Activated CD4-positive, alpha-beta T cell treated with anti-CD3 and anti-CD28 coated beads, Interleukin-2, amount 50 U/mL, for 4 hours (primary cell): ENCODE results near the gene P2RX3.

ENCODE experiments used
- DNase-seq, 2 experiments: peaks; one replicate each; pipeline ENCODE4 v3.0.0-alpha.2; 2020

Gene P2RX3

DNA sequence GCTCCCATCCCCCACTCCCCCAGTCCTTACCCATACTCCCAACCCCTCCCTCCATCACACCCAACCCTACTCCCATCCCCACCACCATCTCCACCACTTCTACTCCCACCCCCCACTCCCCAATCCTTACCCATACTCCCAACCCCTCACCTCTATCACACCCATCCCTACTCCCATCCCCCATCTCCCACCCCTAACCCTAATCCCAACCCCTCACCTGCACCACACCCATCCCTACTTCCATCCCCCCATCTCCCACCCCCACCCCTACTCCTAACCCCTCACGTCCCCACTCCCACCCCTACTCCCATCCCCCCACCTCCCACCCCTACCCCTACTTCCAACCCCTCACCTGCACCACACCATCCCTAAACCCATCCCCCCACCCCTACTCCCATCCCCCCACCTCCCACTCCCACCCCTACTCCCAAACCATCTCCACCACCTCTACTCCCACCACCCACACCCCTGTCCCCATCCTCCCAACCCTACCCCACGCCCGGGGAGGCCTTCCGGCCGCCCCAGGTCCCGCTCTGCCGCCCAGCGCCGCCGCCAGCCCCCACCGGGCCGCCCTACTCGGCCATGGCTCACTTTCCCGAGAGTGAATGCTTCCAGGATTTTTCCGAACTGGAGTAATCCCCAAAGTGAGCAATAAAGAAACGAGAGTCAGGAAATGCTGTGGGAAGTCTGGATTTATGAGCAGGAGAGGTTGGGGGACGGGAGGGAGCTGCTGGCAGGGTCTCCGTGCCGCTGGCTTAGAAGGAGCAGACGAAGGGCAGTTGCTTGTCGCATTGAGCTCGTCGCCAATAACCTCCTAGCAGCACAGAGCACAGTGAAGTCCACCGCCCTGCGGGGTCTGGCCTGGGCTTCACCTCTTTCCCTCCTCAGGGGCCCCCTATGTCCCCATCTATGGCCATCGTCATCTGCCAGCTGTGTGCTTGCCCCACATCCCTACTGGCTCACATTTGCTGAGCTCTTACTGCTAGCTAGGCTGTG lies 38.2 kb downstream of the P2RX3 start:
- DNase-seq: no peak

- no peak for DNase-seq
Measured at GRCh38 chr11:57377107-57377506, 39.0 kb downstream of the P2RX3 start.

DNA sequence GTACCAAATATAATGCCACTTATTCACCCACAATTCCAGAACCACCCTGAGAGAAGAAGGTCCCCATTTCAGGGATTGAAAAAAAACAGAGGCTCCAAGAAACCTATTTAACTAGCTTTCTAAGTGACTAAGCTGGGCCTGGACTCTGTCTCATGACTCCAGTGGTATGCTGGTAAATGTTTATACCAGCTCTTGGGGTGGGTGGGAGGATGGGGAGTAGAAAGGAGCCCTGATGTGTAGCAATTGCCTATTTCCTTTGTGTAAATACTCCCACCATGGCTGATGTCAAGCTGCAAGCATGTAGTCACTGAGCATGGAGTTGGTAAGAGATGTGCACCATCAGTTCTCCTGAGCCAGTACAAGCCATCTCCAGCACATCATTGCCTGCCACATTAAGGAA lies 40.0 kb downstream of the P2RX3 start:
- DNase-seq: no peak

- no peak for DNase-seq
Measured at GRCh38 chr11:57379732-57380131, 41.6 kb downstream of the P2RX3 start.

GRCh38 chr11:57380975-57381374 lies 42.8 kb downstream of the P2RX3 start, which contains the start of gene PRG3:
Gene PRG3 (minus strand): TSS chr11:57381150. CDS start chr11:57380708, 442 bp downstream.
- DNase-seq: no peak

GRCh38 chr11:57386178-57386940 lies 48.2 kb downstream of the P2RX3 start:
- DNase-seq: no peak

DNA sequence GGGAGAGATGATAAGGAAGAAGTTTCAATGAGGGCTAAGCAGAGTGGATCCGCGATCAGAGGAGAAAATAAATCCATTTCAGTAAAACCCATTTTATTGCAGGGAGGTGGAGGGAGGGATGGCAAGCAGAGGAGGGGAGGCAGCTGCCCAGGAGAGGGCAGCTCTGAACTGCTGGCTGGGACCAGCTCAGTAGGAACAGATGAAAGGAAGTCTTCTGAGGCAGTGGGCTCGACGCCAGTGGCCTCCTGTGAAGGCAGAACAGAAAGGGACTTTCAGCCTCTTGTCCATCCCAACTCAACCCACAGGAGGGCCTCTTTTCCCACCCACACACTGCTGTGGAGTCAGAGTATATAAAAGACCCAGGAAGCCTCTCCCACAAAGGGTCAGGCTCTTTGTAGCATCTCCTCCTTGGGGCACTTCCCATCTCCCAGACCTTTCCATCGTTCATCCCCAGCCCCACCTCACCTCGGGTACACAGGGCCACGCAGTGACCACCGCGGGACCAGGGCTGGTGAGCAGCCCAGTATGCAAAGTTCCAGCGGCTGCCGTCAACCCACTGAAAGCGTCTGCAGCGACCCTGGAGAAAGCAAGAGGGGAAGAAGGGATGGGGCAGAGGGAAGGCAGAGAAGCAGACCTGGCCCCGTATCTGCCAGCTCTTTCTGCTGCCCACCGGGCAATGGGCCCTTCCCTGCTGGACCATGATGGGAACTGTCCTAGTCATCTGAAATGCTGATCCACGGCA lies 49.3 kb downstream of the P2RX3 start:
- DNase-seq: no peak

DNA sequence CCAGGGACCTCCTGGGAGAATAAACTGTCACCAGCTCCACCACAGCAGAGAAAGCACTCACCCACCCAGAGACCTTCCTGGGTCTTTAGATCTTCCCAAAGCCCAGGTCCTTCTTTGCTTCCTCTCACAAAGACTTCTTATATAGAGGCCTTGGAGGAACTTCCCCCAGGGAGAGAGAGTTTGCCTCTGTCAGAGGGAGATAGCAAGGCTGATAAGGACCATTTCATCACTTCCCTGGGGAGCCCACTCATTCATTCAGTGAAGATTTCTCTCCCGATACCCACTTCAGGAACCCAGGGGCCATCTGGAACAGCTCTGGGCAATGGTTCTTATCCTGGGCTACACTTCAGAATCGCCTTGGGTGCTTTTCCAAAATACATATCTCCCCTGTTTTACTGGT lies 52.4 kb downstream of the P2RX3 start, which contains the start of gene PRG2:
Gene PRG2 (minus strand): TSS at position 116 of the 400 bp plus-strand sequence. CDS start 706 bp downstream, outside the sequence.
- no peak for DNase-seq

- no peak for DNase-seq
Measured at GRCh38 chr11:57391111-57391510, 53.0 kb downstream of the P2RX3 start.

- DNase-seq: no peak
Measured at GRCh38 chr11:57391539-57391938, 53.4 kb downstream of the P2RX3 start.

DNA sequence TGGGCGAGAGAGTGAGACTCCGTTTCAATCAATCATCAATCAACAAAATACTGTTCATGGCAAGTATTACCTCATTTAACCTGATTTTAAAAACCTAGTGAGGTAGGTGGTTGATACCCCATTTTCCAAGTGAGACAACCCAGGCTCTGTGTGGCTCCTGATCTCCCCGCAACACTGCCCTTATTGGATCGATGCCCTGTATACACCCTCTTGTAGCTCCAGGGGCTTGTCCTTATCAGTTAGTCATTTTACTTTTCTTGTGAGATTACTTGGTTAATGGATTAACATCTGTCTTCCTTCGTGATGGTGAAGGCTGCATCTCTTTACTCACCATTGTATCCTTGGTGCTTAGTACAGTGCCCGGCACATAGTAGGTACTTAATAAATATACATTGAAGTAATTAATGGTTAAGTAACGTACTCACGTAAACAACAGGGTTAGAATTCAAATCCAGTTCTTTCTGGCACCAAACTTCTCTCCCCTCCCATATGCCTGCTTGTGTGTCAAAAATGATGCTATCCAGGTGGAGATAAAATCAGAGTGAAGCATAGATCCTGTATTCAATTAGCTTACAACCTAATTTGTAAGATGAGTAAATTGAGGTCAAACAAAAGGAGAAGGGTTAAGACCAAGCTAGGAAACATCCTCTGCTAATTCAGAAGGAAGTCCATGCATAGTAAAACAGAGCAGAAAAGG lies 54.1 kb downstream of the P2RX3 start:
- no peak for DNase-seq

- no peak for DNase-seq
Measured at GRCh38 chr11:57392763-57393105, 54.6 kb downstream of the P2RX3 start.

DNA sequence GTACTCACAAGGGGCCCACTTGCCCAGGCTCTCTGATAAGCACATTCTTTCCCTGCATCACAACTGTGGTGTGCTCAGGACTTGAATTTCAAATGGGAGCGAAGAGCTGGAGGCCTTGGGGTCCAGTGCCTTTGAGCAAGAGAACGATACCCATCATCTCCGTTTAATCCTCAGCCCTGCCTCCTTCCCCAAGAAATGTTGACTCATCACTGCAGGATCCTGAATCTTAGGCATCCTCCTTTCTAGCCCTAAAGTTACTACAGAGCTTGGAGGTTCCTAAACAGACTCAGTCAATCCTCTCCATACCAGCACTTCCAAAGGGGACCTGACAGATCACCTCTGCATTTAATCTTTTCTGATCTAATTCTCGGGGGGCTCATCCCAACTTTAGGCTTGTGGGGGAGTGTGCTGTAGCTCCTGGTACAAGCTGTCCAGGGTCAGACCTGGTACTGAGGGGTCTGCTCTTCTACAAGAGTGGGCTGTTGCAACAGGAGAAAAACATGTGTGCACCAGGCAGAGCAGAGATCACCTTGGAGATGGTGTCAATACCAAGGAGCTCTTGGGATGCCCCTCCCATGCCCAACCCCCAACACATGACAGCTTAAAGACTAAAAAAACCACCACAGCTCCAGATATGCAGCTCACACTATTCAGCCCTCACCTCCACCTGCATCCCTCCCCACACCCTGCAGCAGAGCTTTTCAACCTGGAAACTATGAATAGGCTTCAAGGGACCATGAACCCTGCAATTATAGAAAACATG lies 56.2 kb downstream of the P2RX3 start:
- DNase-seq: no peak

- DNase-seq: no peak
Measured at GRCh38 chr11:57395905-57396623, 57.9 kb downstream of the P2RX3 start.

- no peak for DNase-seq
Measured at GRCh38 chr11:57396744-57397143, 58.6 kb downstream of the P2RX3 start.

- DNase-seq: no peak
Measured at GRCh38 chr11:57397394-57397990, 59.3 kb downstream of the P2RX3 start.

DNA sequence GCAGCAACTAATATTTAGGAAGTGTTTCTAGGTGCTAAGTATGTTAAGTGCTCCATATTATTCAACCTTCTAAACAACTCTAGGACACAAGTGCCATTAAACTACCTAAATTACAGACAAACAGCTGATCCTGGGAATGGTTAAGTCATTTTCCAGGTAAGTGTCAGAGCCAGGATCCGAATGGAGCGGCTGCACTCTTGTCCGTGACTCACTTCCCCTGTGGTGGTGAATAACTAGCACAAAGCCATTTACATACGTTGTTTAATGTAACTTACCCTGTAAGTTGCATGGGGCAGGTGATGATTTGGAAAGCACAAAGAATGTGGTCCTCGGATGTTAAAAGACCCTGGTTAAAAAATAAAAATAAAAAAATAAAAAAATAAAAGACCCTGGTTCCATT lies 61.1 kb downstream of the P2RX3 start:
- DNase-seq: no peak

GRCh38 chr11:57399972-57400578 lies 61.9 kb downstream of the P2RX3 start:
- DNase-seq: no peak

GRCh38 chr11:57402188-57403002 lies 64.2 kb downstream of the P2RX3 start:
- DNase-seq: no peak
